NCI-H2196 treated with DMSO at 0.1 percent for 48 hours (cell line): ENCODE measurements around the gene TSPAN3.

Source experiments
- DNase-seq: peaks from one replicate; lab custom pipeline; 2025; ENCODE audit not compliant: unreplicated experiment; lab: John Stamatoyannopoulos, UW

TSPAN3 gene

DNA sequence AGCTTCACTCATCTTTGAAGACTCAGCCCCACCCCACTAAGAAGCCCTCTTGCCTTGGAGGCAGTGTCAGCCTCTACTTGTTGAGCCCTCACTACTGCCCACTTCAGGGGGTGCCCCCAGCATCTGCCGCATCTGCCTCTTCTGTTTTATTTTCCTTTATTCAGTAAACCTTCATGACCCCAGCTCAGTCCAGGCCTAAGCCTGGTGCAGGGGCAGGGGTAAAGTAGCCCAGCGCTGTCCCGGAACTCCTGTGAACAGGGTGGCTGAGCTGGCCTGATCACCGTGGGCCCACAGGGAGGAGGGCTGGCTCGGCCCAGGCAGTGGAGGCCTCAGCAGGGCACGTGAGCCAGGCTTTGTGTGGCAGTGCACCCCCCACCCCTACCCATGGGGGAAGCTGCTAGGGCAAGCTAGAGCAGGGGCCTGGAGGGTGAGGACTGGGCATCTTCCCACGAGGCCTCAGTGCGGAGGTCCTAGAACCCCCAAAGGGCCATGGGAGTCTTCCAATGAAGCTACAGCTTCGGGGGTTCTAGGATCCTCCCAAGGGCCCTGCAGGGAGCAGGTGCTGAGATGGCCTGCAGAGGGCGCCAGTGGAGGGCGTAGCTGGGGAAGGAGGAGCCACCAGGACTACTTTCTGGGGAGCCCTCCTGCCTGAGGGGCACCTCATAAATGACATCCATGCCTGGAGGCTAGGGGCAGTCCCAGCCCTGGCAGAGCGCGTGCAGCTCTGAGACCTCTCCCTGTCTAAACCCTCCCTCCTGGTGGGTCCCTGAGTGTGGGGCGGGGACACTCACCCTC lies 36.0 kb downstream of the TSPAN3 start:
- no peak for DNase-seq

DNA sequence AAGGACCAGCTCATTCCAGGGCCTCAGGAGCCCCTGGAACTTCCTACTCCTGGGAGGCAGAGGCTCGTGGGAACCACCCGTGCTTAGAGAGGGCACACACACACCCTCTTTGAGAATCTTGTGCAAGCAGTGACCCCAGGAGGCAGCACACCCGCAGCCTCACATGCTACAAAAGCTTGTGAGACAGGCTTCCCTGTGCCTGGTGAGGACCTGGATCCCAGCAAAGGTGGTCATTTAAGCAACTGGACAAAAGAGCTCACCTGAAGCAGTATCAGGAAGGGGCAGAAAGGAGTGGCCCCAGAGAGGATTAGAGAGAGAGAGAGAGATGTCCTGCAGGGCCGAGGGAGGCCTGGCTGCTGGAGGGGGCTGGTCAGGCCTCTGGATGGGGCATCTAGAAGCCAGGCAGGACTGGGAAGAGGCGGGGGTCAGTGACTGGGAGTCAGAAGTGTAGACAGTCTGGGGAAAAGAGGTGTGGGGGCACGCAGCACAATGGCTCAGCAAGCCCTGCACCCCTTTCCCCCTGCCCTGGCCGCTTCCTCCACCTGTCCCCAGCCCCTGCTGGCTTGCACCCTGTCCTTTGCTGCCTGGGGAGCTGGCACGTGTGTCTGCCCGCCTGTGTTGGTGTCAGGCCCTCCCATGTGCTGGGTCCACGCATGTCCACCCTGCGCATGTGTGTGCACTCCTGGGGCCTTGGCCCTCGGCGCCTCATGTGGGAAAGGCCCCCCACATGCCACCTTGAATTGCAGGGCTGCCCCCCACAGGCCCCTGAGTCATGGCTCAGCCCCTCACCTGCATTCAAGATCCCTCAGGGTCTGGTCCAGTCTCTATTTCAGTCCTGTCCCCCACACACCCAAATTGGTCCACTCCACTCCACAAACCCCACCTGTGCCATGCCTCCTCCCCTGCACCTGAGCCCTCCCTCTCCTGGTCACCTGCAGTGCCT lies 36.9 kb downstream of the TSPAN3 start:
- no peak for DNase-seq

DNA sequence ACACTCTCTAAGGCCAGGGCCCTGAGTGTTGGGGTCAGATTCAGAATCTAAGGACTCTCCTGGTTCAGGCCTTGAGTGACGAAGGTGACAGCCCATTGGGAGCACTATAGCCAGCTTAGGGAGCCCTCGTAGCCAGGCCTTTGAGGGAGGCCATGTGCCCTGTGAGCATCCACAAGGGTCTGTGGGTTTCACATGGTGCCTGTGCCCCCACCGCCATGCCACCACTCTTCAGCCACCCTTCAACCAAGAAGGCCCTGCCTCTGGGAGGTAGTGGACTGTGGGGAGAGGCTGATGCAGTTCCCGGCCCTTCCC lies 37.5 kb downstream of the TSPAN3 start:
- DNase-seq: no peak

DNA sequence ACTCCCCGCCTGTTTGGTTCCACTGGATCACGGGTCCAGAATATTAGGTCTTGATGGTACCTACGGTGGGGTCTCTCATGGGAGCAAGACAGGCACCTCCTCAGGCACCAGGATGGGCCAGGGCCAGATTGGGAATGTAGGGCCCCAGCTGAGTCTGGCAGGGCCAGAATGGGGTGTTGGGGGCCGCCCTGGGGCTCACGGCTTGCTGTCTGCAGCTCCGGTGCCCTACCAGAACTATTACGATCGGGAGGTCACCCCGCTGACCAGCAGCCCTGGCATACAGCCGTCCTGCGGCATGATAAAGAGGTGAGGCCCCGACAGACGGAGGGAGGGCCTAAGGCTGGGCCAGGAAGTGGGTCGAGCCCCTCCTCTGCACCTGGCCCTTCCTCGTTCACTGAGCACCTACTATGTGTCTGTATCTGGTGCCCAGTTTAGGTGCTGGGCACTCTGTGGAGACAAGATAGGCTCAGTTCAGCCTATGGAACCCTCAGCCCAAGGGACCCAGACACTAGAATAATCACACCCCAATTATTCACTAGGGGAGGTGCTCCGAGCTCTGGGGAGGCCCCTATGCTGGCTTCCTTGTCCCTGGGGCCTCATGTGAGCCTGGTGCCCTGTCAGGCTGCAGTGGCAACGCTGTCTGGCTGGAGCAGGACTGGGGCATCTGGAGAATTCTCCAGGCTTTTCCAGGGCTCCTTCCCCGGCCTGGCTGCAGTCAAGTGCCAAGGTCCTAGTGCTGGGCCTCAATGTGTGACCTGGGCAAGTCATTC lies 38.1 kb downstream of the TSPAN3 start:
- DNase-seq: no peak

DNA sequence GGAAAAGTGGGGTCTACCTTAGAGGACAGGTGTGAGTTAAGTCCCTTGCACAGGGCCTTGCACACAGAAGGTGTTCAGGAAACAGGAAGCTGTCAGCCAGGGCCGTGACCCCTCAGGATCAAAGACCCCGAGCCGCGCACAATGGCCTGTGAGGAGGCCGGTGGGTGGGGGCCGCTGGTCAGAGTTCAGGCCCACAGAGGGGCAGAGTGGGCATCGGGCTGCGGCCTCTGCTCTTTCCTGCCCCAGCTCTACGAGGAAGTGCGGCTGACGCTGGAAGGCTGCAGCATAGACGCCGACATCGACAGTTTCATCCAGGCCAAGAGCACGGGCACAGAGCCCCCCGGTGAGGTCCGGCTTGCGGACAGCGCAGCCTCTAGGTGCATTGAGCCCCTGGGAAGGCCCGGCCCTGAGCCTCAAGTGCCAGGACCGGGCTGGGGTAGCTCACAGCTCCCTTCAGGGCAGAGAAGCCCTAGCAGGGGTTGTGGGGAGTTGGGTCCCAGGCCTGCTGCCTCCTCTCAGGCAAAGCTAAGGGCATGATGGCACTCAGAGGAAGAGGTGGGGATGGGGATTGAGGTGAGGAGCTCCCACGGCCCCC lies 38.8 kb downstream of the TSPAN3 start:
- DNase-seq: no peak

DNA sequence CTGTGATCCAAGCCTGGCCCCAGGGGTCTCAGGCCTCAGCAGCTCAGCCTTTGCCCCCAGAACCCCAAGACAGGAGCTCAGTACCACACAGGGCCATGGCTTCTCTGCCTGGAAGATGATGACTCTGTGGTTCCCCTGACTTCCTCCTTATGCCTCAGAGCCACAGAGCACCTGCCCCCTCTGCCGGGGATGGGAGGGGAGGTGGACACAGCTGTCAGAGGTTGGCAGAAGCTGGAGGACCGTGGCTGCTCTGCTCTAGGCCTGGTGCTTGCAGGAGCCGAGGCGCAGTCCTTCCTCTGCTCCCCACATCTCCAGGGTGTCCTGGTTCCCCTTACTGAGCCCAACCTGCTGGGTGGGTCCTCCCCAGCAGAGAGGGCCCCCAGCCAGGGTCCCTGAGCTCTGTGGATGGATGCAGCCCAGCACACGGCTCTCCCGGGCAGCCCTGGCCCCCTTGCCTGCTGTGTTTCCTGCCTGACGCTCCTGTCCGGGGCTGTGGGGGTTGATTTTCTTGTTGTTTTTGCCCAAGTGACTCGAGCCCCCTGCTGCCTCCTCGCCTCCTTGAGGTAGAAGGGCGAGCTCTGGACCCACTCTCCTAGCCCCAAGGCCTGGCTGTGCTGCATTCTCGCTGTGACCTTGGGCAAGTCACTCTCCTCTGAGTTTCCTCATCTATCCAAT lies 39.4 kb downstream of the TSPAN3 start:
- peak; percentile 13 for DNase-seq

DNA sequence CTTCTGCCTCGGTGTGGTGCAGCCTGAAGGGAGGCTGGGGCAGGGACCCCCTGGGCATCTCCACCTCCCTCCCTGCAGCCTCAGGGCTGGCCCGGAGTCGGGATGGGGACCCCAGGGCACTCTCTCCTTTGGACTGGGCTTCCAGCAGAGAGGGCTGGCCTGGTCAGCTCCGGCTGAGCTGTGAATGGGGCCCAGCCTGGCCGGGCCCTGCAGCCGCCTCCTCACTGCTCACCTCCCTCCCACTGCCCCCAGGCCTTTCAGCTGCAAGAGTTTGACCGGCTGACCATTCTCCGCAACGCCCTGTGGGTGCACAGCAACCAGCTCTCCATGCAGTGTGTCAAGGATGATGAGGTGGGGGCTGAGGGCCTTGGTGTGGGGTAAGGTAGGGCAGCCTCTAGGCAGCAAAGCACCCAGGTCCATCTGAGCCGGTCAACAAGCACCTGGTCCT lies 40.0 kb downstream of the TSPAN3 start:
- DNase-seq: no peak

DNA sequence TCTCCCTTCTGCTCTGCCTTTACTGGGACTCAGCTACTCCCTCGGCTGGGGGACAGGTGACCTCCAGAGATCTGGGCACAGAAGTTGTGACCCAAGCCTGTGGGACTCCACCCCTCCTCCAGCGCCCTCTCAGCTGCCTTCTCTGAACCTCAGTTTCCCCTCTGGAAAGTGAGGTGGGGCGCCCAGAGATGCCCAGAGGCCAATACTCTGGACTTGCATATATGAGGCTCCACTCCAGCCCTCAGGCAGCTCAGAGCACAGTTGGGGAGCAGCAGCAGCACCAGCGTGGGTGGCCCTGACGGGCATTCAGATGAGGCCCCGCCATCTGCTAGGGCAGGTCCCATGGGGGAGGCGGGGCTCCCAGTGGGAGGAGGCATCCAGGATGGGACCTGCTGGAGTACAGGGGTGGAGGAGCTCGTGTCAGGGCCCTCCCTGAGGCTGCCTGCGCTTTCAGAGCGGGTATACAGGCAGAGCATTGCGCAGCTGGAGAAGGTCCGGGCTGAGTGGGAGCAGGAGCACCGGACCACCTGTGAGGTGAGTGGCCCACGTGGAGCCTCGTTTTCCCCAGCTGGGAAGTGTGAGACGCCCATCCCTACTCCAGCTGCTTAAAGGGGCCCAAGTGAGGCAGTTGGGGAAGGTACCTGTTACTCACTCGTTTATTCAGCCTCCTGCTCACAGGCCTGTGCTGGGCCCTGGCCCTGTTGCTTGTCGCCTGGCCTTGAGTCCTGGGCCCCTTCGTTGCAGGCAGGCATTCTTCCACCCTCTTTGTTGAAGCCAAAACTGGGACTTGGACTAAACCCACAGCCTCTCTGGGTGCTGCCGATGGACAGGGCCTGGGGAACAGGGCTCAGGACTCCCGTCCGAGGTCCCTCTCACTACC lies 40.6 kb downstream of the TSPAN3 start:
- DNase-seq: no peak

DNA sequence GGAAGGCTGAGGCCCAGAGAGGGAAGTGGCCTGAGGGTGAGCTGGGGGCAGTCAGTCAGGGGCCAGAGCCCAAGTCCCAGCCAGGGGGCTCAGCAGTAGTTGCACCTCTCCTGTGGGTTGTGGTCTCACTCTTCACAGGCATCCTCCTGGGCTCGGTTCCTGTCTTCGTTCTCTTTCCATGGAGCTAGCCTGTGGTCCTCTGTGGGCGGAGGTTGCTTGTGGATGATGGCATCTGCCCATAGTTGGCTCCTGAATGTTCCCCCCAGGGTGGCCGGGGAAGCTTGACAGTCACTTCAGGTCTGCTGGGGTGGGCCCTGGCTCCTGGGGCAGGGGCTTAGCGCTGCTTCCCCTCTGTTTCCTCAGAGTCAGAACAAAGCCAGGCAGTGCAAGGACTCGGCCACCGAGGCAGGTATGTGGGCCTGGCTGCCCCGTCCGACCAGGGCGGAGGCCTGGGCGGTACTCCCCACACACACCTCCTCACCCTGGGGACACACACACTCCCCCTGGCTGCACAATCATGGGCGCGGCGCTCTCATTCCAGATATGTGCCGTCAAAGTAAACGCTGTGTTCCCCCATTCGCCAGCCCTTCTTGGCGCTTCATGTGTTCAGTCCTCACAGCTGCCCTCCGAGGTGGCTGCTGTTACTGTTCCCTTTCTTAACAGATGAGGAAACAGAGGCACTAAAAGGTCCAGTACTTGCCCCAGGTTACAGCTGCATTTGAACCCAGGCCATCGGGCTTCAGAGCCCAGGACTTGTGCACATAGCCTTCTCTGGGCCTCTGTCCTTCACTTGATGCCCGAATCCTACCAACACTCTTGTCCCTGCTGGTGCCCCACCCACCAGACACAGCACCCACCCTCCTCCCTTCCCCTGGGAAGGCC lies 41.5 kb downstream of the TSPAN3 start:
- no peak for DNase-seq

DNA sequence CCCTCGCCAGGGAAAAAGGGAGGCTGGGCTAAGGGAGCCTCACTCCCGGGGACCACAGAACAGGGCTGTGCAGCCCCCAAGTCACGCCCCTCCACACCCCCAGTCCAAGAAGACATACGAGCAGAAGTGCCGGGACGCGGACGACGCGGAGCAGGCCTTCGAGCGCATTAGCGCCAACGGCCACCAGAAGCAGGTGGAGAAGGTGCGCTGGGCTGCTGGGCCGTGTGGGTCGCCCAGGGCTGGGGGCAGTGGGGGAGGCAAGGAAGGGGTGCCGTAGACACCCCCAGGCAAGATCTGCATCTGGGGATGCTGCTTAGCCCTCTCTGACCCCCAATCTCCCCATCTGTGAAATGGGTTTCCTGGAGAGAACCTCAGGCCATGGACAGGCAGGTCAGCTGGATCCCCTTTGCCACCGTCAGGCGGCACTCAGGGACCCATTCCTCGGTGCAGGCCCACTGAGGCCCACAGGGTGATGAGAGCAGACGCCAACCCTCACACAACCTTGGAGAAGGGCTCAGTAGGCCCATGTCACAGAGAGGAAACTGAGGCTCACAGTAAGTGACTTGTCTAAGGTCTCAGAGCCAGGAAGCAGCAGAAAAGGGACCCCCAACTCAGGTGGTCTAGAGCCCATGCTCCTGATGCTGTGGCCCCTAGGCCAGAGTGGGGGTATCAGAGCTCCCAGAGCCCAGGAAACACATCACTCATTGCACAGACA lies 42.3 kb downstream of the TSPAN3 start:
- no peak for DNase-seq

DNA sequence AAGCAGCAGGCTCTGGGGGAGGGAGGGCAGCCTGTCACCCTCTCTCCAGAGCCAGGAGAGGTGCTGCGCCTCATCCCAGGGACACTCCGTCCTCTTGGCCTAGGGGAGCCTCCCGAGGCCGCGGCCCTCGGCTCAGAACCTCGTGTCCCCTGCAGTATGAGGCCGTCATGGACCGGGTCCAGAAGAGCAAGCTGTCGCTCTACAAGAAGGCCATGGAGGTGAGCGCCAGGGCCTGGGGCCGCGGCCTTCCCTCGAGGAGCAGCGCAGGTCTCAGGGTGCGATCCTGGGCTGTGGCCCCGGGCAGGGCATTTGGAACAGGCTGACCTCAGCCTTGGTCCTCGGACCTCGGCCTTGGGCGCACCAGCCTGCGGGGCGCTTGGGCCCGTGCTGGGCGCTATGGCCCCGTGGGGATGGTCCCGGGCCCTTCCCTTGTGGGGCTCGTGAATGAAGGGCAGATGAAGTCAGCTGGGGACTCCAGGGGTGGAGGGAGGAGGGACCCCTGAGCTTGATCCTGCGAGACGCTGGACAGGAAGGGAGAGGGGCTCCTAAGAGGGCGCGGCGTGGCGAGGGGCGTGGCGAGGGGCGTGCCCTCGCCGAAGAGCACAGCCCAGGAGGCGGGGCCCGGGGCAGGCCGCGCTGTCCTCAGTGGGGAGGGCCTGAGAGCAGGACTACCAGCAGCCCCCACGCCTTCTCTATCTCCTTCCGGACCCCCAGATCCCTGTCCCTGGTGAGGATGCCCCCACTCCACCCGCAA lies 43.0 kb downstream of the TSPAN3 start:
- DNase-seq: no peak

DNA sequence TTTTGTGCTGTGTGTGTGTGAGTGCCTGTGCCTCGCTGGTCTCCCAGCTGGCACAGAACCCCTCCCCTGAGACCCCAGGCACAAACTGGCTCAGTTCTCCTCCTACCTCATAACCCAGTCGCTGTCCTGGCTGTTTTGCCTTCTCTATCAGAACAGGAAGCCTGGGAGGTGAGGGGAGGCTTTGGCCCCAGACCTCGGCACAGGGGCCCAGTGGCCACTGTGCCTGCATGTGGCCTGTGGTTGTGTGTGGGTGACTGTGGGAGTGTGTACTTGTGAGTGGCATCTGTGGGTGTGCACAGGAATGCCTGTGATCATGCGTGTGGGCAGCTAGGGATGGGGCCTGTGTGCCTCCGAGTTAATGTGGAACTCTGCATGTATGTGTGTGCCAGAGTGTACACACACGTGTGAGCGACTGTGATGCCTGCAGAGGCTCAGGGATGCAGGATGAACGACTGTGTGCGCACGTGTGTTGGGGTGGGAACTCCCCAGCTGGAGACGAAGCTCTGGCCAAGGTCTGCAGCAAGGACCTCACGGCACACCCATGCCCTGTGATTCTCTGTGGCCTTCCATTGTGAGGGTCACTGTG lies 43.7 kb downstream of the TSPAN3 start:
- no peak for DNase-seq

DNA sequence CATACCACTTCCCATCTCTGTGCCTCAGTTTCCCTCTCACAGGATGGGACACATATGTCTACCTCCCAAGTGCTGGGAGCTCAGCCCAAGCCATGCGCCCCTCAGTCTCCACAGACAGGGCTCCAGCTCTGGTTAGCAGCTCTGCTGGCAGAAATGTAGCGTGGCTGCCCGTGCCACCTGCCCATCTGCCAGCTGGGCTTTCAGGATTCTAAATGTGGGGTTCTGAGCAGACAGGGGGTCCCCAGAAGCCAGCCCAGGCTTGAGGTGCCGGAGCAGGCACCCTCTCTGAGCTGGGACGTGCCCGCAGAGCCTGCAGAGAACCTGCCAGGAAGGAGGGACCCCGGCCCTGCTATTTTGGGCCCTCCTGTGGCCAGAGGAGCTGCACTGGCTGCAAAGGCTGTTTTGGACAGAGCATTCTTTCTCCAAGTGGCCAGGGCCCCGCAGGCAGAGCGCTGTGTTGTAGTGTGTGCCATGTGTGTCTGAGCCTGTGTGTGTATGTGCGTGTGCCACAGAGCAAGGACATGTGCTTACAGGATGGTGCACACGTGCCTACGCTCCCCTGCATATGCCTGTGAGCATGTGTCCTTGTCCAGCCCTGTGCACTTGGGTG lies 44.3 kb downstream of the TSPAN3 start:
- no peak for DNase-seq

DNA sequence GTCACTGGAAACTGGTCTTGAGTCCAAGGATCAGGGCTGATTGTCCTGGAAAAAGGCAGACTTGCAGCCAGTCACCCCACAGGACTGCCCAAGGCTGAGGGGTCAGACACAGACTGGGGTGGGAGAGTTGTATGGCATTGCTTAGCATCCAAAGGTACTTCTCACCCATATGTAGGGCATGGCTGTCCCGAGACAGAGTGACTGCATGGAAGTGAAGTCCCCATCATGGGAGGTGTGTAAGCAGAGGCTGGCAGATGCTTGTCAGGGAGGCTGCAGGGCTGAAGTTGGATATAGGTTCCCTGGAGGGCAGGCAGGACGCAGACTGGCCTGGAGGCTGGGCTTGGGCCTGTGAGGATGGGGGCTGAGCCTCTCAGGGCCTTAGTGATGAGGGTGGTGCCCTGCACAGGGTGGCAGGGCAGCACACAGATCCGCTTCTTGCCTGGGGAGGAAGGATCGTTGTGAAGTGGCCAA lies 44.9 kb downstream of the TSPAN3 start:
- DNase-seq: no peak

DNA sequence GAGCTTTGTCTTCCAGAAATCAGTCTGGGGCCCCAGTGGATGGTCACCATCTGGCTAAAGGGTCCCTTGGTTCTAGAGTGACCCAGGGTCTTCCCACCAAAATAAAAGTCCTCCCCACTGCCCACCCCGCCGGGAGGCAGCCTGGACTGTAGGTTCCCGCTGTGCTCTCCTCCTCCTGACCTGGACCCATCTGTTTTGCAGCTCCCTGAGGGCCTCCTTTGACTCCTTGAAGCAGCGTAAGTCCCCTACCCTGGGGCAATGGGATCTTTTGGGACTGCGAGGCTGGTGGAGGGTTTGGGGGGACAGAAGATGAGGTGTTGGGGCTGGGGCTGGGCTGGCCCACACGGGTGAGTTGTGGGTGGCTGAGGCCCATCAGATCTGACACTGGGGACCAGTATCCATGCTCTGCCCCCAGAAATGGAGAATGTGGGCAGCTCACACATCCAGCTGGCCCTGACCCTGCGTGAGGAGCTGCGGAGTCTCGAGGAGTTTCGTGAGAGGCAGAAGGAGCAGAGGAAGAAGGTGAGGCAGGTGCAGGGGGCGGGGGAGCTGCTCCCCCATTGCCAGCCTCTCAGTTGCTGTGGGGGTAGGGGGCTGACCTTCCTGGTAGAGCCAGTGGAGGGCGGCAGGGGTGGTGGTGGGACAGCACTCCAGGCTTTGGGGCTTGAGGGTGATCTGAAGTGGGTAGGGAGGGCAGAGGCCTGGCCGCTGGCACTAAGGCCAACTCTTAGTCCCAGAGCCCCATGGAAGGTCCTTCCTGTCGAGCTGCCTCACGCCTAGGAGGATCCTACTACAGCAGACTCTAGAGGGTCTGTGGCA lies 45.6 kb downstream of the TSPAN3 start:
- no peak for DNase-seq
